ENCODE measurements around the gene NUP205. TPM values are rescaled to one million over a fixed set of nuclear protein-coding genes. Genes with fewer than 3 reads are reported as not detected.

Gene NUP205
- total and polyA plus RNA-seq, 10 donors, result 29.8 to 55.5 (median 44.8) TPM

DNA sequence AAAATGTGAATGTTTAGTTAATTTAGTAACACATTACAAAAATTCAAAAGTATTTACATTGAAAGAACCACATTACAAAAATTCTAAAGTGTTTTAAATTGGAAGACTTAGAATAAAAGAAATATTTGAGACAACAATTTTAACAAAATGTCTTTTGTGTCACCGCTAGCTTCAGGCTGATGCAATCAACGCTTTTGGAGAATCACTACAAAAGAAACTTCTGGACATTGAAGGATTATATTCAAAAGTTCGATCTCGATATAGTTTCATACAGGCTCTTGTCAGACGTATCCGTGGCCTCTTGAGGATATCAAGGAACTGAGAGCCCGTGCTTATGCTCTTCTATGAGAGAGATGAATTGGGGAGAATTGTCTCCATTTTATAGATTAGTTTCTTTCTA is 90.5 kb downstream of the NUP205 start:
- intact Hi-C loops (cut with DNase I; ENCODE audit: low total_unique reads), result loop anchor here (5.0 kb wide), 1 partner anchor 366 kb away; no protein-coding TSS in a partner anchor

DNA sequence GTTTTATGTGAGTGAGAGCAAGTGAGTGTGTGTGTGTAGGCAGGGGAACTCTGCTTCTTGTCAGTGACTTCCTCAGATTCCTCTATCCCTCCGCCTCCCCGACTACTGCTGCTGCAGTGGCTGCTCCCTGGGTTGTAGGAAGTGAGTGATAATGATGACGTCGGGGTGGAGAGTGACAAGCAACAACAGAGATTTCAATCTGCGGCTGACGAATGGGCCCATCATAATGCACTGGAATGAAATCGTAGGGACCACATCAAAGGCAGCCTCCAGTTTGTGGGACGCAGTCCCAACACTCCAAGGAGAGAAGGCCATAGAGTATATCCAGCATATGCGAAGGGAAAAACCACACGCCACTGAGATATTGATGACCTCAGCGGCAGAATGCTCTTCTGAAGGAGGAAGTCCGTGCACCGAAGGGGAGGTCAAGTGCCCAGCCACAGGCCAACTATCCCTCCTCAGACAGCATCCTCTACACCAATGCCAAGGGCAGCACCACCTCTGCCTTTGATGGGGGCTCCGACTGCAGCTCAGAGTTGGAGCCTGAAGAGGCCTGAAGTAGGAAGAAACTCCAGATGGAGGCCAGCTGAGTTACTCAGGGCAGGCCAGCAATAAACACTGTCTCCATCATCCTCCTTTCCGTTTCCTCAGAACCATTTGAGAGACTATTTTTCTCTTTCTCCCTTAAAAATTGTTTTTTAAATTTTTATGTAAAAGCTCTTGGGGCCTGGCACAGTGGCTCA is 93.3 kb downstream of the NUP205 start:
- no peak for DNase-seq
- Histone ChIP-seq H3K4me3 (no peak overlapping the region), H3K27ac (peak overlapping the region in 6 of 8 donors; percentile 1 to 67 (median 54)), H3K9me3 (no peaks in the 10 kb centered on the region), H3K4me1 (peaks cover 0 to 4% (median 0%) of the 10 kb centered on the region in 6 donors), H3K27me3 (replicated peaks in 1 of 7) (no peaks in the 10 kb centered on the region), H3K36me3 (peaks cover 3 to 44% (median 17%) of the 10 kb centered on the region in 6 donors)
- TF ChIP-seq POLR2AphosphoS5 (IDR thresholded peaks at IDR 0.05), result peak in 2 of 3 donors; percentile 23 to 32
- TF ChIP-seq POLR2A (IDR thresholded peaks at IDR 0.05), result no peak
- intact Hi-C loops (cut with DNase I; ENCODE audit: low total_unique reads), result no loop called here
- WGBS, 5 donors, result 53 to 68% (median 68%) methylated on average over 15 of the region's 15 CpGs

More for the DNA sequence above, 90.5 kb downstream of the NUP205 start:
- Histone ChIP-seq H3K27ac (no peak overlapping the region), H3K9me3 (no peaks in the 10 kb centered on the region), H3K27me3 (replicated peaks in 1 of 7) (no peaks in the 10 kb centered on the region), H3K36me3 (peaks cover 6 to 71% (median 33%) of the 10 kb centered on the region in 6 donors), H3K4me3 (no peak overlapping the region), H3K4me1 (peaks cover 0 to 12% (median 5%) of the 10 kb centered on the region in 6 donors)
- 91 to 97% (median 94%) methylated on average over 7 of the region's 7 CpGs for WGBS, 5 donors
- TF ChIP-seq, protein P1, sequence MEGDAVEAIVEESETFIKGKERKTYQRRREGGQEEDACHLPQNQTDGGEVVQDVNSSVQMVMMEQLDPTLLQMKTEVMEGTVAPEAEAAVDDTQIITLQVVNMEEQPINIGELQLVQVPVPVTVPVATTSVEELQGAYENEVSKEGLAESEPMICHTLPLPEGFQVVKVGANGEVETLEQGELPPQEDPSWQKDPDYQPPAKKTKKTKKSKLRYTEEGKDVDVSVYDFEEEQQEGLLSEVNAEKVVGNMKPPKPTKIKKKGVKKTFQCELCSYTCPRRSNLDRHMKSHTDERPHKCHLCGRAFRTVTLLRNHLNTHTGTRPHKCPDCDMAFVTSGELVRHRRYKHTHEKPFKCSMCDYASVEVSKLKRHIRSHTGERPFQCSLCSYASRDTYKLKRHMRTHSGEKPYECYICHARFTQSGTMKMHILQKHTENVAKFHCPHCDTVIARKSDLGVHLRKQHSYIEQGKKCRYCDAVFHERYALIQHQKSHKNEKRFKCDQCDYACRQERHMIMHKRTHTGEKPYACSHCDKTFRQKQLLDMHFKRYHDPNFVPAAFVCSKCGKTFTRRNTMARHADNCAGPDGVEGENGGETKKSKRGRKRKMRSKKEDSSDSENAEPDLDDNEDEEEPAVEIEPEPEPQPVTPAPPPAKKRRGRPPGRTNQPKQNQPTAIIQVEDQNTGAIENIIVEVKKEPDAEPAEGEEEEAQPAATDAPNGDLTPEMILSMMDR (IDR thresholded peaks at IDR 0.05 in 8 of 11, conservative IDR thresholded peaks at IDR 0.05 in 3 of 11), result no peak
- TF ChIP-seq POLR2A (IDR thresholded peaks at IDR 0.05) (no peak), POLR2AphosphoS5 (IDR thresholded peaks at IDR 0.05) (no peak)
- DNase-seq, result no peak

DNA sequence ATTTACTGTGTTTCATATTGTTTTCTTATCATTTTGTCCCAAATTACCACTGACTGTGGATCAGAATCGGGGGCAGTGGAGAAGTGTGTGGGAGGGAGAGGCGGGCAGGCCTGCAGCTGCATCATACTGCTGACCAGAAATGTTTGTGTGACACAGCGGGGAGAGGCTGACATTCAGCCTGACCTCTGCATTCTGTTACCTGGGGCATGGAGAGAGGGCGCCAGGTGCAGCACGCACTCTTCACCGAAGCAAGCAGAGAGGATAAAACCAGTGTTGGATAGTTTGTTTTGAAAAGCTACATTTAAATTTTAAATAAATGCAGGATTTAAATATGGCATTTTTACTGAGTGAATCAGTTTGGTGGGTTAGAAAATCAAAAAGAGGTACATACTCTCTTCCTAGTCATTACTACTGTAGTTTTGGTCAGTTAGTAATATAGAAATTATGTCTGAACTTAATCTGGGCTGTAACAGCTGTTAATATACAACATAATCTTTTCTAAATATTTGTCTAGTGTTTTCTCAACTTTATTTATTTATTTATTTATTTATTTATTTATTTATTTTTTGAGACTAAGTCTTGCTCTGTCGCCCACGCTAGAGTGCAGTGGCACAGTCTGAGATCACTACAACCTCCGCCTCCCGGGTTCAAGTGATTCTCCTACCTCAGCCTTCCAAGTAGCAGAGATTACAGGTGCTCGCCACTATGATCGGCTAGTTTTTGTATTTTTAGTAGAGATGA is 95.8 kb downstream of the NUP205 start:
- no peaks in the 10 kb centered on the region for H3K9me3 ChIP-seq
- 90 to 97% (median 94%) methylated on average over 12 of the region's 12 CpGs for WGBS, 5 donors
- TF ChIP-seq POLR2AphosphoS5 (IDR thresholded peaks at IDR 0.05) (no peak), POLR2A (IDR thresholded peaks at IDR 0.05) (no peak)
- TF ChIP-seq, protein P1 (IDR thresholded peaks at IDR 0.05 in 8 of 11, conservative IDR thresholded peaks at IDR 0.05 in 3 of 11), result no peak
- H3K4me3 ChIP-seq, result no peak overlapping the region
- H3K27me3 ChIP-seq (replicated peaks in 1 of 7), result no peaks in the 10 kb centered on the region
- peaks cover 0 to 19% (median 2%) of the 10 kb centered on the region in 6 donors for H3K36me3 ChIP-seq
- DNase-seq, result no peak
- peaks cover 0 to 4% (median 0%) of the 10 kb centered on the region in 6 donors for H3K4me1 ChIP-seq
- intact Hi-C loops (cut with DNase I; ENCODE audit: low total_unique reads), result no loop called here
- H3K27ac ChIP-seq, result no peak overlapping the region

DNA sequence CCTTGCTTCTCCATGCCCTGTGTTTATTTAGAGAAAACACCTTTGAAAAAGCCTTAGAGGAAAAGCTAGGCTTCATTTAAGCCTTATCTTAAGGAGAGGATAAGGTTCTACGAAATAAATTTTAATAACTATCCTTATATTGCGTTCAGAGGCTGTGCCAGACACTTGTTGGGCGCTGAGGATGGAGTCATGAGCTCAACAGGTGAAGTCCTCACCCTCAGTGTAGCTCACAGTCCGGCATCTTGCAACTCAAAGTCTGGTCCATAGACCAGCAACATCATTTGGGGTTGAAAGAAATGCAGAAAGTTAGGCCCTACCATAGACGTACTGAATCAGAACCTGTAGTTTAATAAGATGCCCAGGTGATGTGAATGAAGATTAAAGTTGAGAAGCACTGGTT is 100.8 kb downstream of the NUP205 start:
- intact Hi-C loops (cut with DNase I; ENCODE audit: low total_unique reads), result no loop called here
- H3K4me3 ChIP-seq, result no peak overlapping the region
- no peaks in the 10 kb centered on the region for H3K9me3 ChIP-seq
- 88 to 96% (median 93%) methylated on average over 5 of the region's 5 CpGs for WGBS, 5 donors
- H3K4me1 ChIP-seq, result peaks cover 6 to 19% (median 14%) of the 10 kb centered on the region in 6 donors
- TF ChIP-seq, protein P1 (IDR thresholded peaks at IDR 0.05 in 8 of 11, conservative IDR thresholded peaks at IDR 0.05 in 3 of 11), result no peak
- no peak for TF ChIP-seq POLR2A (IDR thresholded peaks at IDR 0.05)
- TF ChIP-seq POLR2AphosphoS5 (IDR thresholded peaks at IDR 0.05), result no peak
- no peaks in the 10 kb centered on the region for H3K27me3 ChIP-seq (replicated peaks in 1 of 7)
- no peak for DNase-seq
- no peaks in the 10 kb centered on the region for H3K36me3 ChIP-seq
- no peak overlapping the region for H3K27ac ChIP-seq
